RWPE2 (cell line): ENCODE data around the gene TIFAB.

Source experiments
- ATAC-seq: fragments of 200-7000 bp; cut with Tn5 transposase; 3 replicates; pipeline ENCODE4 v1.9.1; 2021; ENCODE audit warnings: low read depth
- DNase-seq: peaks from one replicate; pipeline ENCODE4 v3.0.0-alpha.2; 2020; ENCODE audit warnings: low spot score
- H3K27ac ChIP-seq: fragments of 450-650 bp; 2 replicates; pipeline ENCODE4 v1.5.1; 2017; ENCODE audit warnings: mild to moderate bottlenecking; ENCODE audit not compliant: poor library complexity, severe bottlenecking
- H3K27me3 ChIP-seq: fragments of 250-450 bp; sonication (Bioruptor Pico); 2 replicates; pipeline ENCODE4 v1.5.1; 2021; ENCODE audit warnings: mild to moderate bottlenecking, moderate library complexity; ENCODE audit not compliant: insufficient read depth, poor library complexity, severe bottlenecking
- H3K36me3 ChIP-seq: fragments of 250-450 bp; sonication (Bioruptor Pico); 2 replicates; pipeline ENCODE4 v1.5.1; 2020; ENCODE audit warnings: low read depth, mild to moderate bottlenecking, moderate library complexity
- H3K4me1 ChIP-seq: fragments of 250-450 bp; sonication (Bioruptor Pico); 2 replicates; pipeline ENCODE4 v1.5.1; 2021; ENCODE audit warnings: mild to moderate bottlenecking, moderate library complexity; ENCODE audit not compliant: insufficient read depth, poor library complexity, severe bottlenecking
- H3K4me3 ChIP-seq: fragments of 250-450 bp; sonication (Bioruptor Pico); 2 replicates; pipeline ENCODE4 v1.5.1; 2021; ENCODE audit warnings: mild to moderate bottlenecking, moderate library complexity; ENCODE audit not compliant: severe bottlenecking
- H3K9me3 ChIP-seq: fragments of 250-450 bp; sonication (Bioruptor Pico); 2 replicates; pipeline ENCODE4 v1.5.1; 2021; ENCODE audit warnings: mild to moderate bottlenecking, moderate library complexity; ENCODE audit not compliant: severe bottlenecking
- CTCF ChIP-seq: fragments of 450-650 bp; IDR thresholded peaks from one replicate; pipeline ENCODE4 v1.5.1; 2017; ENCODE audit warnings: mild to moderate bottlenecking, moderate library complexity; ENCODE audit not compliant: poor library complexity, severe bottlenecking

Gene TIFAB

GRCh38 chr5:135439231-135440205 lies 12.6 kb downstream of the TIFAB start:
- no peaks in the 10 kb centered on the region for H3K9me3 ChIP-seq
- H3K4me1 ChIP-seq: peaks cover 8% of the 10 kb centered on the region
- no peaks in the 10 kb centered on the region for H3K27me3 ChIP-seq
- DNase-seq (peak; percentile 13), ATAC-seq (no peak)
- no peak overlapping the region for H3K27ac ChIP-seq
- TF ChIP-seq CTCF: no peak
- H3K4me3 ChIP-seq: no peak overlapping the region
- no peaks in the 10 kb centered on the region for H3K36me3 ChIP-seq

GRCh38 chr5:135438636-135439221 lies 13.4 kb downstream of the TIFAB start:
- H3K27ac ChIP-seq: no peak overlapping the region
- H3K36me3 ChIP-seq: no peaks in the 10 kb centered on the region
- H3K9me3 ChIP-seq: no peaks in the 10 kb centered on the region
- H3K4me3 ChIP-seq: no peak overlapping the region
- no peak; the same call in 2 of the 3 replicates for ATAC-seq
- no peaks in the 10 kb centered on the region for H3K27me3 ChIP-seq
- no peak for DNase-seq
- TF ChIP-seq CTCF: no peak
- H3K4me1 ChIP-seq: peaks cover 8% of the 10 kb centered on the region

- no peak for TF ChIP-seq CTCF
- Histone ChIP-seq H3K4me1 (peaks cover 8% of the 10 kb centered on the region), H3K36me3 (no peaks in the 10 kb centered on the region), H3K4me3 (no peak overlapping the region), H3K27ac (no peak overlapping the region), H3K27me3 (no peaks in the 10 kb centered on the region), H3K9me3 (no peaks in the 10 kb centered on the region)
- no peak for DNase-seq
- peak; percentile 64 for ATAC-seq
Measured at GRCh38 chr5:135437796-135438560, 14.2 kb downstream of the TIFAB start.

GRCh38 chr5:135437422-135437795 lies 14.7 kb downstream of the TIFAB start:
- no peak overlapping the region for H3K4me3 ChIP-seq
- ATAC-seq (no peak), DNase-seq (no peak)
- no peaks in the 10 kb centered on the region for H3K27me3 ChIP-seq
- H3K9me3 ChIP-seq: no peaks in the 10 kb centered on the region
- no peak for TF ChIP-seq CTCF
- no peaks in the 10 kb centered on the region for H3K36me3 ChIP-seq
- peaks cover 8% of the 10 kb centered on the region for H3K4me1 ChIP-seq
- H3K27ac ChIP-seq: no peak overlapping the region
